Esophagus muscularis mucosa (tissue), 3 donors: ENCODE measurements around the gene PAQR6.

Experiments
- POLR2A ChIP-seq: fragments of 450-650 bp; IDR thresholded peaks from one replicate; pipeline ENCODE4 v1.6.1; 2017; ENCODE audit warnings: antibody characterized with exemption, moderate library complexity, mild to moderate bottlenecking, low read depth
- TF ChIP-seq, protein P1 (sequence below), 3 experiments: fragments of 200-600 bp in 2 of 3; fragments of 450-650 bp in 1 of 3; sonication (generic) in 2 of 3; IDR thresholded peaks; one replicate each; pipeline ENCODE4 v1.5.1; 2017 to 2019; ENCODE audit warnings: antibody characterized with exemption in 3 of 3, mild to moderate bottlenecking in 2 of 3, moderate library complexity in 1 of 3

DNA sequence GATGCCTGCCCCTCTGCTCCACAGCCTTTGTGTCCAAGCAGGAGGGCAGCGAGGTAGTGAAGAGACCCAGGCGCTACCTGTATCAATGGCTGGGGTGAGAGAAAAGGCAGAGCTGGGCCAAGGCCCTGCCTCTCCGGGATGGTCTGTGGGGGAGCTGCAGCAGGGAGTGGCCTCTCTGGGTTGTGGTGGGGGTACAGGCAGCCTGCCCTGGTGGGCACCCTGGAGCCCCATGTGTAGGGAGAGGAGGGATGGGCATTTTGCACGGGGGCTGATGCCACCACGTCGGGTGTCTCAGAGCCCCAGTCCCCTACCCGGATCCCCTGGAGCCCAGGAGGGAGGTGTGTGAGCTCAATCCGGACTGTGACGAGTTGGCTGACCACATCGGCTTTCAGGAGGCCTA is 5.1 kb downstream of the PAQR6 start:
- TF ChIP-seq, protein P1, sequence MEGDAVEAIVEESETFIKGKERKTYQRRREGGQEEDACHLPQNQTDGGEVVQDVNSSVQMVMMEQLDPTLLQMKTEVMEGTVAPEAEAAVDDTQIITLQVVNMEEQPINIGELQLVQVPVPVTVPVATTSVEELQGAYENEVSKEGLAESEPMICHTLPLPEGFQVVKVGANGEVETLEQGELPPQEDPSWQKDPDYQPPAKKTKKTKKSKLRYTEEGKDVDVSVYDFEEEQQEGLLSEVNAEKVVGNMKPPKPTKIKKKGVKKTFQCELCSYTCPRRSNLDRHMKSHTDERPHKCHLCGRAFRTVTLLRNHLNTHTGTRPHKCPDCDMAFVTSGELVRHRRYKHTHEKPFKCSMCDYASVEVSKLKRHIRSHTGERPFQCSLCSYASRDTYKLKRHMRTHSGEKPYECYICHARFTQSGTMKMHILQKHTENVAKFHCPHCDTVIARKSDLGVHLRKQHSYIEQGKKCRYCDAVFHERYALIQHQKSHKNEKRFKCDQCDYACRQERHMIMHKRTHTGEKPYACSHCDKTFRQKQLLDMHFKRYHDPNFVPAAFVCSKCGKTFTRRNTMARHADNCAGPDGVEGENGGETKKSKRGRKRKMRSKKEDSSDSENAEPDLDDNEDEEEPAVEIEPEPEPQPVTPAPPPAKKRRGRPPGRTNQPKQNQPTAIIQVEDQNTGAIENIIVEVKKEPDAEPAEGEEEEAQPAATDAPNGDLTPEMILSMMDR (IDR thresholded peaks at IDR 0.05) = no peak
- TF ChIP-seq POLR2A = no peak
